A549 (cell line): ENCODE results near the gene PKD1. TPM values are rescaled to one million over a fixed set of nuclear protein-coding genes. Genes with fewer than 3 reads are reported as not detected.

Source experiments
- ATAC-seq, 2 experiments: fragments of 200-7000 bp in 1 of 2; fragments of >200 bp in 1 of 2; cut with Nextera tagmentation in 1 of 2; cut with Tn5 transposase in 1 of 2; 3 replicates each; pipeline versions ENCODE4 v1.8.0 to v1.9.1; 2018 to 2020; ENCODE audit warnings: mild to moderate bottlenecking in 1 of 2, moderate library complexity in 1 of 2
- CTCF ChIA-PET: fragments of 300-600 bp; sonication (Branson Sonifier 250); formaldehyde crosslinking; extraction: SDS; loops from one replicate; lab custom pipeline; 2021; ENCODE audit warnings: antibody characterized with exemption, inconsistent platforms; lab: Yijun Ruan, JAX
- POLR2A ChIA-PET: fragments of 350-600 bp; formaldehyde crosslinking; extraction: SDS; loops from one replicate; lab custom pipeline; 2021; ENCODE audit warnings: antibody characterized with exemption, inconsistent platforms; lab: Yijun Ruan, JAX
- DNase-seq, 2 experiments: peaks; one replicate each; pipeline versions ENCODE4 v3.0.0 to v3.0.0-alpha.2; 2011 to 2016; ENCODE audit warnings: low read depth in 1 of 2, low spot score in 1 of 2
- FAIRE-seq: peaks from 2 replicates; lab custom pipeline; 2011; peaks lifted over from hg19 to GRCh38; lab: Jason Lieb, UNC
- H3K27ac ChIP-seq, 2 experiments: fragments of >200 bp; sonication (Bioruptor Twin); formaldehyde crosslinking; 3 replicates each; pipeline ENCODE4 v1.5.1; 2016 to 2017
- H3K4me1 ChIP-seq: fragments of >200 bp; sonication (Bioruptor Twin); formaldehyde crosslinking; 3 replicates; pipeline ENCODE4 v1.6.1; 2016
- H3K4me2 ChIP-seq: fragments of >200 bp; sonication (Bioruptor Twin); formaldehyde crosslinking; 3 replicates; pipeline ENCODE4 v1.6.1; 2016
- H3K4me3 ChIP-seq: fragments of >200 bp; sonication (Bioruptor Twin); formaldehyde crosslinking; 3 replicates; pipeline ENCODE4 v1.5.1; 2016
- H3K9me3 ChIP-seq: fragments of >200 bp; sonication (Bioruptor Twin); formaldehyde crosslinking; 3 replicates; pipeline ENCODE4 v1.6.1; 2016
- CTCF ChIP-seq: fragments of >200 bp; sonication (Bioruptor Twin); formaldehyde crosslinking; IDR thresholded peaks from 3 replicates; pipeline ENCODE4 v1.5.1; 2016
- EHF ChIP-seq: fragments of 250-450 bp; sonication (Bioruptor Pico); IDR thresholded peaks from 2 replicates; pipeline ENCODE4 v1.5.0; 2020; ENCODE audit warnings: mild to moderate bottlenecking
- FOSB ChIP-seq: fragments of 250-450 bp; sonication (Bioruptor Pico); IDR thresholded peaks from 2 replicates; pipeline ENCODE4 v1.5.0; 2020; ENCODE audit warnings: mild to moderate bottlenecking, moderate library complexity
- FOSL2 ChIP-seq, 2 experiments: fragments of 450-650 bp in 1 of 2; fragments of >200 bp in 1 of 2; sonication (Bioruptor Twin) in 1 of 2; formaldehyde crosslinking; IDR thresholded peaks; 2 replicates each; pipeline versions ENCODE4 v1.5.0 to v1.6.1; 2016 to 2020; ENCODE audit warnings: mild to moderate bottlenecking in 1 of 2, moderate library complexity in 1 of 2
- HES2 ChIP-seq: fragments of >200 bp; sonication (Bioruptor Twin); formaldehyde crosslinking; IDR thresholded peaks from 2 replicates; pipeline ENCODE4 v1.6.1; 2016
- HEYL ChIP-seq: fragments of 250-450 bp; sonication (Bioruptor Pico); IDR thresholded peaks from 2 replicates; pipeline ENCODE4 v1.8.0; 2021; ENCODE audit warnings: mild to moderate bottlenecking, moderate library complexity
- HOXA7 ChIP-seq: fragments of 250-450 bp; sonication (Bioruptor Pico); IDR thresholded peaks from 2 replicates; pipeline ENCODE4 v1.5.0; 2020; ENCODE audit warnings: mild to moderate bottlenecking, moderate library complexity
- HOXB13 ChIP-seq: fragments of 250-450 bp; sonication (Bioruptor Pico); IDR thresholded peaks from 2 replicates; pipeline ENCODE4 v1.5.0; 2020; ENCODE audit warnings: low read depth, mild to moderate bottlenecking, moderate library complexity
- HOXB5 ChIP-seq: fragments of 250-450 bp; sonication (Bioruptor Pico); IDR thresholded peaks from 2 replicates; pipeline ENCODE4 v1.5.0; 2020; ENCODE audit warnings: mild to moderate bottlenecking, moderate library complexity
- JUNB ChIP-seq: fragments of >200 bp; sonication (Bioruptor Twin); formaldehyde crosslinking; IDR thresholded peaks from 2 replicates; pipeline ENCODE4 v1.6.1; 2016
- MAX ChIP-seq: IDR thresholded peaks from 2 replicates; pipeline ENCODE4 v1.6.1; 2012
- MAZ ChIP-seq: fragments of 150-350 bp; IDR thresholded peaks from 2 replicates; pipeline ENCODE4 v1.6.1; 2014; ENCODE audit warnings: antibody characterized with exemption, low read depth, low read length, borderline replicate concordance
- NFE2L2 ChIP-seq: fragments of 150-350 bp; conservative IDR thresholded peaks from 2 replicates; pipeline ENCODE4 v1.6.1; 2014; ENCODE audit warnings: low read length
- NPAS2 ChIP-seq: fragments of 250-450 bp; sonication (Bioruptor Pico); IDR thresholded peaks from 2 replicates; pipeline ENCODE4 v1.8.0; 2022; ENCODE audit warnings: mild to moderate bottlenecking, moderate library complexity, borderline replicate concordance
- NR3C1 ChIP-seq: fragments of >200 bp; sonication (Bioruptor Twin); formaldehyde crosslinking; IDR thresholded peaks from 3 replicates; pipeline ENCODE4 v1.6.1; 2017
- POLR2A ChIP-seq: IDR thresholded peaks from 2 replicates; pipeline ENCODE4 v1.6.1; 2012; ENCODE audit warnings: mild to moderate bottlenecking, low read length
- POLR2AphosphoS2 ChIP-seq: conservative IDR thresholded peaks from 2 replicates; pipeline ENCODE4 v1.6.1; 2012; ENCODE audit warnings: low read length, improper control_type of control experiment, inconsistent platforms
- RCOR1 ChIP-seq: fragments of 150-350 bp; IDR thresholded peaks from 2 replicates; pipeline ENCODE4 v1.6.1; 2014; ENCODE audit warnings: antibody characterized with exemption, low read length, low read depth
- REST ChIP-seq: fragments of 200-600 bp; sonication (generic); IDR thresholded peaks from 2 replicates; pipeline ENCODE4 v1.6.1; 2016; ENCODE audit warnings: antibody characterized with exemption, mild to moderate bottlenecking, moderate library complexity
- RNF2 ChIP-seq: fragments of 200-600 bp; sonication (generic); IDR thresholded peaks from 2 replicates; pipeline ENCODE4 v1.6.1; 2016; ENCODE audit warnings: low read depth, mild to moderate bottlenecking, antibody characterized with exemption, moderate library complexity, borderline replicate concordance
- SMC3 ChIP-seq: fragments of >200 bp; sonication (Bioruptor Twin); formaldehyde crosslinking; IDR thresholded peaks from 3 replicates; pipeline ENCODE4 v1.6.1; 2018; ENCODE audit warnings: inconsistent platforms
- SREBF2 ChIP-seq: fragments of 450-650 bp; IDR thresholded peaks from 2 replicates; pipeline ENCODE4 v1.6.1; 2014; ENCODE audit warnings: mild to moderate bottlenecking, moderate library complexity
- ZC3H11A ChIP-seq: fragments of 450-650 bp; IDR thresholded peaks from 2 replicates; pipeline ENCODE4 v1.6.1; 2014; ENCODE audit warnings: antibody characterized with exemption, mild to moderate bottlenecking
- ZFP36 ChIP-seq: fragments of 450-650 bp; IDR thresholded peaks from 2 replicates; pipeline ENCODE4 v1.6.1; 2014; ENCODE audit warnings: borderline replicate concordance; ENCODE audit not compliant: partially characterized antibody
- WGBS: methylation state at CpG from one replicate; pipeline ENCODE4 v1.1.6; 2017; ENCODE audit errors: missing lambda C conversion rate; 5-methylcytosine and 5-hydroxymethylcytosine counted together
- polyA plus RNA-seq, 4 experiments: library from polyadenylated mRNA; depleted of rRNA in 3 of 4; stranded (reverse); fragments of >200 nt; fragmentation: RNase III in 1 of 4; extraction: RNeasy Plus Mini Kit Qiagen cat#74134 plus additional on column Dnase treatment in 1 of 4; gene quantifications; 2 replicates in 3 of 4; 3 replicates in 1 of 4; pipeline ENCODE4 v1.2.3, GENCODE V29; 2011 to 2017

PKD1 gene
- polyA plus RNA-seq, 2 of the 4 experiments (the other 2 are of a cell fraction) = 11.5 to 39.2 TPM

- no peak for TF ChIP-seq NR3C1
- TF ChIP-seq RCOR1 = no peak
- no peak for TF ChIP-seq HOXA7 (CRISPR knock-in tag)
- TF ChIP-seq POLR2AphosphoS2 = no peak
- TF ChIP-seq POLR2A = peak; percentile 72
- TF ChIP-seq MAX = peak; percentile 85
- no peak for TF ChIP-seq RNF2
- no peak for TF ChIP-seq ZFP36
- TF ChIP-seq ZC3H11A = no peak
- peak; percentile 29; the same call in 1 of the 3 replicates for TF ChIP-seq CTCF
- no peak for TF ChIP-seq MAZ
Observed at GRCh38 chr16:2047330-2048115, 88.2 kb downstream of the PKD1 start, which contains the start of the genes NTHL1 and TSC2 (continued).

- 17% methylated on average over 8 of the region's 8 CpGs for WGBS
- FAIRE-seq = no peak
- Histone ChIP-seq H3K9me3 (no peaks in the 10 kb centered on the region), H3K4me2 (peak overlapping the region; percentile 98), H3K27ac (peak overlapping the region; percentile 79 to 91), H3K4me1 (peaks cover 41% of the 10 kb centered on the region), H3K4me3 (peak overlapping the region; percentile 68)
- POLR2A ChIA-PET = interaction anchor here (1.1 to 2.1 kb wide), 5 partner anchors 8 to 108 kb away, joined by 3 to 15 read pairs (median 5); partner anchors contain the start of genes RPS2, TBL3 and TRAF7
- CTCF ChIA-PET = interaction anchor here (0.6 to 3.9 kb wide), 15 partner anchors 7 to 898 kb away, joined by 3 to 29 read pairs (median 4); no protein-coding TSS in a partner anchor
- no peak for DNase-seq
- no peak for TF ChIP-seq FOSL2 (IDR thresholded peaks at IDR 0.05)
- no peak for TF ChIP-seq FOSL2 (CRISPR knock-in tag; IDR thresholded peaks at IDR 0.05)
- ATAC-seq = peak; percentile 38 to 54
Observed at GRCh38 chr16:2046893-2047329, 88.8 kb downstream of the PKD1 start.

GRCh38 chr16:2045965-2046892, 89.5 kb downstream of the PKD1 start:
- DNase-seq (no peak), ATAC-seq (no peak), FAIRE-seq (no peak)
- WGBS = 81% methylated on average over 21 of the region's 21 CpGs
- POLR2A ChIA-PET = interaction anchor here (1.5 to 2.1 kb wide), 3 partner anchors 75 to 109 kb away, joined by 3 to 15 read pairs (median 5); partner anchors contain the start of genes RPS2, TBL3 and TRAF7
- CTCF ChIA-PET = interaction anchor here (0.6 to 3.9 kb wide), 14 partner anchors 9 to 96 kb away, joined by 3 to 29 read pairs (median 5); no protein-coding TSS in a partner anchor
- Histone ChIP-seq H3K4me1 (peaks cover 48% of the 10 kb centered on the region), H3K27ac (peak overlapping the region; percentile 79 to 91), H3K4me3 (peak overlapping the region; percentile 68), H3K9me3 (no peaks in the 10 kb centered on the region), H3K4me2 (peak overlapping the region; percentile 98)
- TF ChIP-seq EHF (CRISPR knock-in tag) (no peak), JUNB (no peak), HOXB13 (CRISPR knock-in tag) (no peak), CTCF (no peak), FOSL2 (IDR thresholded peaks at IDR 0.05) (no peak), FOSL2 (CRISPR knock-in tag; IDR thresholded peaks at IDR 0.05) (no peak), HOXB5 (CRISPR knock-in tag) (no peak), FOSB (CRISPR knock-in tag) (no peak), SREBF2 (no peak), HES2 (no peak), REST (no peak), HEYL (CRISPR knock-in tag) (no peak), SMC3 (no peak), NFE2L2 (no peak), NPAS2 (CRISPR knock-in tag) (no peak)
